ENCODE measurements around the gene ACOXL.

DNA sequence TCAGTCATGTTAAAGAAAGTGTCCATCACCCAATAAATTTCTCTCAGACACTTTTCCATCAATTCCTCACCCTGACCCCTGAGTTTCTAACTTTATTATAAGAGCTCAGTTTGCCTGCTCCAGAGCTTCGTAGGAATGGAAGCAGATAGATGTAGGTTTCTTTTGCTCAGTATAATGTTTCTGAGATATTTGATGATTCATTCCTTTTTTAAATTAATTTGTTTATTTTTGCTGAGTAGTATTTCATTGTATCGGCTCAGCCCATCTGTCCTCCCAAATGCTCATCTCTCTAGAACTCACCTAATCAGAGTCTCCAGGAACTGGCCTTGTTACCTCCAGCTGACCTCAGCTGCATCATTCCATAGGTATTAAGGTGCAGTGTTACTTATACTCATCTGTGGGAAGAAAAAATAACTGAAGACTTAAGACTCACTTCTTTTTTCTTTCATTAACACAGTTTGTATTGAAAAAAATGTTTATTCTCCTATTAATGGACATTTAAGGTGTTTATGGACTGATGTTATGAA, 376.4 kb downstream of the ACOXL start:
- TF ChIP-seq, protein P1, sequence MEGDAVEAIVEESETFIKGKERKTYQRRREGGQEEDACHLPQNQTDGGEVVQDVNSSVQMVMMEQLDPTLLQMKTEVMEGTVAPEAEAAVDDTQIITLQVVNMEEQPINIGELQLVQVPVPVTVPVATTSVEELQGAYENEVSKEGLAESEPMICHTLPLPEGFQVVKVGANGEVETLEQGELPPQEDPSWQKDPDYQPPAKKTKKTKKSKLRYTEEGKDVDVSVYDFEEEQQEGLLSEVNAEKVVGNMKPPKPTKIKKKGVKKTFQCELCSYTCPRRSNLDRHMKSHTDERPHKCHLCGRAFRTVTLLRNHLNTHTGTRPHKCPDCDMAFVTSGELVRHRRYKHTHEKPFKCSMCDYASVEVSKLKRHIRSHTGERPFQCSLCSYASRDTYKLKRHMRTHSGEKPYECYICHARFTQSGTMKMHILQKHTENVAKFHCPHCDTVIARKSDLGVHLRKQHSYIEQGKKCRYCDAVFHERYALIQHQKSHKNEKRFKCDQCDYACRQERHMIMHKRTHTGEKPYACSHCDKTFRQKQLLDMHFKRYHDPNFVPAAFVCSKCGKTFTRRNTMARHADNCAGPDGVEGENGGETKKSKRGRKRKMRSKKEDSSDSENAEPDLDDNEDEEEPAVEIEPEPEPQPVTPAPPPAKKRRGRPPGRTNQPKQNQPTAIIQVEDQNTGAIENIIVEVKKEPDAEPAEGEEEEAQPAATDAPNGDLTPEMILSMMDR (IDR thresholded peaks at IDR 0.05): no peak
- no peak for TF ChIP-seq POLR2A (IDR thresholded peaks at IDR 0.05)
